HFF-Myc (cell line): Measurements from ENCODE around the gene KLK7.

Experiments used
- DNase-seq: peaks from one replicate; pipeline ENCODE4 v3.0.0-alpha.2; 2011; ENCODE audit warnings: low read depth; ENCODE audit errors: extremely low read depth
- H3K4me3 ChIP-seq: replicated peaks from 2 replicates; pipeline ENCODE4 v1.5.1; 2011; ENCODE audit warnings: low read depth, mild to moderate bottlenecking, control low read depth, low read length
- TF ChIP-seq, protein P1 (sequence below): IDR thresholded peaks from 2 replicates; pipeline ENCODE4 v1.5.1; 2012; ENCODE audit warnings: mild to moderate bottlenecking, low read depth, low read length, control low read depth; ENCODE audit errors: missing control alignments

The KLK7 gene

DNA sequence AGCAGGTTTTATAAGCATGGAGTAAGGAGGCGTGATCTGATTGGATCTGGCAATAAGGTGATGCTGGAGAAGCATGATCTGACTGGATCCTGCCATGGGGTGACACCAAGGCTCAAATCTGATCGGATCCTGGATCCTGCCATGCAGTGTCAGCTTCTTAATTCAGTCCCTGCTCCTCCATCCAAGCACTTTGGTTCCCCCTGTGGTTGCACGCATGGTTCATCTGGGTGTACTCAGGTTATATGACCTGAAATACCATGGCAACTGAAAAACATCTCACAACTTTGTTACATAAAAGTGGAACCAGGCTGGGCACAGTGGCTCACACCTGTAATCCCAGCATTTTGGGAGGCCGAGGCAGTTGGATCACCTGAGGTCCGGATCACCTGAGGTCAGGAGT lies 54.9 kb downstream of the KLK7 start:
- no peak overlapping the region for H3K4me3 ChIP-seq
- no peak for DNase-seq
- TF ChIP-seq, protein P1, sequence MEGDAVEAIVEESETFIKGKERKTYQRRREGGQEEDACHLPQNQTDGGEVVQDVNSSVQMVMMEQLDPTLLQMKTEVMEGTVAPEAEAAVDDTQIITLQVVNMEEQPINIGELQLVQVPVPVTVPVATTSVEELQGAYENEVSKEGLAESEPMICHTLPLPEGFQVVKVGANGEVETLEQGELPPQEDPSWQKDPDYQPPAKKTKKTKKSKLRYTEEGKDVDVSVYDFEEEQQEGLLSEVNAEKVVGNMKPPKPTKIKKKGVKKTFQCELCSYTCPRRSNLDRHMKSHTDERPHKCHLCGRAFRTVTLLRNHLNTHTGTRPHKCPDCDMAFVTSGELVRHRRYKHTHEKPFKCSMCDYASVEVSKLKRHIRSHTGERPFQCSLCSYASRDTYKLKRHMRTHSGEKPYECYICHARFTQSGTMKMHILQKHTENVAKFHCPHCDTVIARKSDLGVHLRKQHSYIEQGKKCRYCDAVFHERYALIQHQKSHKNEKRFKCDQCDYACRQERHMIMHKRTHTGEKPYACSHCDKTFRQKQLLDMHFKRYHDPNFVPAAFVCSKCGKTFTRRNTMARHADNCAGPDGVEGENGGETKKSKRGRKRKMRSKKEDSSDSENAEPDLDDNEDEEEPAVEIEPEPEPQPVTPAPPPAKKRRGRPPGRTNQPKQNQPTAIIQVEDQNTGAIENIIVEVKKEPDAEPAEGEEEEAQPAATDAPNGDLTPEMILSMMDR, result no peak
